Stimulated activated naive CD8-positive, alpha-beta T cell treated with anti-CD3 and anti-CD28 coated beads, Interleukin-15, Interleukin-2, amounts not matched to agents 100 U/mL and 50 U/mL, for 24 hours (primary cell): ENCODE results near the gene AFMID.

Source experiments
- ATAC-seq: fragments of 150-1000 bp; cut with Tn5 transposase; one replicate; pipeline ENCODE4 v1.10.0; 2021
- DNase-seq: peaks from one replicate; pipeline ENCODE4 v3.0.0; 2021

The AFMID gene

DNA sequence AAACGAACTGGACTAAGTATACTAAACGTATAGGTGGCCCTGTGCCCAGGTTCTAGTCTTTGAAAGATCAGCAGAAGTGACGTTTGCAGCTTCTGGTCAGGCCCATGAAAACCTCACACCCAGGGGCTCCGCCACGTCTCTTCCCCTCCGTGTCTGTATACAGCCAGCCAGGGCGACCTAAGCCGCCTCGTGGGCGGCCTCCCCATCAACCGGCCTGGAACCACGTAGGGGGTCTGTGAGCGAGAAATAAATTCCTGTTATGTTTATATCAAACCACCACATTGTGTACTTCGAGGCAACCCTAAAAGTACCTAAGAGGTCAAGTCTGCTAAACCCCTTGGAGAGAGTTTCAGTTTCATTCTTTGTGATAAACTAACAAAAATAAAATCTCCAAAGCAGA, 7.1 kb upstream of the AFMID start:
- DNase-seq = no peak
- ATAC-seq = no peak

DNA sequence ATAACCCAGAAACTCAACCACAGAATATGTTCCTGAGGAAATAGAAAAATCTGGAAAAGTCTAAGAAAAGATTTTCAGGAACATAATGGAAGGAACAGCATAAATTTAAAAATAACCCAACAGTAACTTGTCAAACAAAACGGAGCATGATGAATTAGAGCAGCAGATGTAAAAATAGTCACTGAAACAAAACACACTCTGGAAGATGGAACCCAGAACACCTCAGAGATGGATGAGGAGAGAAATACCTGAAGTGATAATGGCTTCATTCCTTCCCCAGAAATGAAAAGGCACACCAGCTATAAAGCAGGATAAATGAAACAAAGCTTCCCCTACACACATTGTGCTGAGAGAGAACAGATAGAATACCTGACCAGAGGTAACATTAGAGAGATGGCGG, 6.7 kb upstream of the AFMID start:
- no peak for ATAC-seq
- no peak for DNase-seq

DNA sequence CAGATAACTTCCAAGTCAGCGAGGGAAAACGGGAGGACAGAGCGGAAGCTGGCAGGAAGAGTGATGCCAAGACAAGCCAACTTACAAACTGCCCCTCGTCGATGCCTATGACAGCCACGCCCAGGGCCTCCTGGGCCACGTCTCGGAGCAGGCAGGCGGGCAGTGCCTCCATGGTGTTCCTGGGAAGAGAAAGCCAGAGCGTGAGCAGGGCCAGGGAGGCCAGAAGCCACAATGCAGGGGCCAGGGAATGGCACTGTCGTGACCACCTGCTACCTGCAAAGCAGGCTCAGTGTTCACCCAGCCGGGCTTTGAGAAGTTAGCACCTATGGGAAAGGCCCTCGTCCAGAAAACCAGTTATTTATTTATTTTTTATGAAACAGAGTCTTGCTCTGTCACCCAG, 4.7 kb upstream of the AFMID start:
- DNase-seq (no peak), ATAC-seq (no peak)

DNA sequence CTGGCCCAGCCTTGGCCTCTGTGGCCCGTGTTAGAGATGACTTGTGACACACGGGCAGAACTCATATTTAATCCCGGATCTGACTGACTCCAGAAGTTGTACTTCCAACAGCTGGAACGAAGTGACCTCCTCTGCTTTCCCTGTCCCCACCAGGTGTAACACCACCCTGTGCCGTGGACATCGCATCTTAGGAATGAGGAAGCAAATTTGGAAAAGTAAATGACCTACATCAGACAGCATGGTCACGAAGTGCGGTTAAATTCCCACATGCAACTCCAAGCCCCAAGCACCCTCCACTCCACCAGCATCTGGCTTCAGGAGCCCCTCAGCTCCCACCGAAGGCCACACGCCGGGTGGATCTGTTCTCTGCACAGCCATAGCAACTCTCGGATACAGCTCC, 3.2 kb upstream of the AFMID start:
- no peak for DNase-seq
- no peak for ATAC-seq

DNA sequence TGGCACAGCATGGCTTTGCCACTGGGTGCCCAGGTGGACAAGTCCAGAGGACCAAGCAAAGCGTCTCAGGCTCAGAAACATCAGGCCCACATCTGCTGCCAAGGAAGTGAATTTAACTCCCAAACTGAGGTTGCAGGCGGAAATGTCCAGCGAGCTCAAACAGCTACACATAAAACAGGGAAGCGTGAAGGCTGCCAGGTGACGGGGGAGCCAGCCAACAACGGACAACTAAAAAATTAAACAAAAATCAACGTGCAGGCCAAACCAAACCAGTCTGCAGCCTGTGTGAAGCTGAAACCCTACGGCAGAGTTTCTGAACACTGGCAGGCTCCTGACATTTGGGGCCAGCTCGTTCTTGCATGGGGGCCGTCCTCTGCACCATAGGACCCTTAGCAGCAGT, 2.8 kb upstream of the AFMID start:
- no peak for ATAC-seq
- DNase-seq = no peak

DNA sequence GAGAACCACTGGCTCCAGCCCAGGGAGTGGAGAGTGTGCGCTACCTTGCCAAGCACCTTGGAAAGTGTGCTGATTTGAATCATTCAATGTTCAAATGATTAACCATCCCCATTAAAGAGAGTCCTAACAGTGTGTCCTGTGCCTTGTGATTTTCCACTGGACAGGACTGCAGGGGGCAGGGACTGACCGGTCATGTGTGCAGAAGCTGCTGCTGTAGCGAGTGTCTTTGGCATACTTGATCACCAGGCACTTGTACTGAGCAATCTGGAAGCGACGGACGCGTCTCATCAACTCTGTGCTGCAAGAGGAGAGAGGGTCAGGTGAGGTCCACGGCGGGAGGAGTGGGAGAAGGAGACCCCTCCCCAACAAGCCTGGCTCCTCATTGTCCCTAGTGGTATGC, 2.3 kb upstream of the AFMID start:
- DNase-seq = no peak
- ATAC-seq = no peak

DNA sequence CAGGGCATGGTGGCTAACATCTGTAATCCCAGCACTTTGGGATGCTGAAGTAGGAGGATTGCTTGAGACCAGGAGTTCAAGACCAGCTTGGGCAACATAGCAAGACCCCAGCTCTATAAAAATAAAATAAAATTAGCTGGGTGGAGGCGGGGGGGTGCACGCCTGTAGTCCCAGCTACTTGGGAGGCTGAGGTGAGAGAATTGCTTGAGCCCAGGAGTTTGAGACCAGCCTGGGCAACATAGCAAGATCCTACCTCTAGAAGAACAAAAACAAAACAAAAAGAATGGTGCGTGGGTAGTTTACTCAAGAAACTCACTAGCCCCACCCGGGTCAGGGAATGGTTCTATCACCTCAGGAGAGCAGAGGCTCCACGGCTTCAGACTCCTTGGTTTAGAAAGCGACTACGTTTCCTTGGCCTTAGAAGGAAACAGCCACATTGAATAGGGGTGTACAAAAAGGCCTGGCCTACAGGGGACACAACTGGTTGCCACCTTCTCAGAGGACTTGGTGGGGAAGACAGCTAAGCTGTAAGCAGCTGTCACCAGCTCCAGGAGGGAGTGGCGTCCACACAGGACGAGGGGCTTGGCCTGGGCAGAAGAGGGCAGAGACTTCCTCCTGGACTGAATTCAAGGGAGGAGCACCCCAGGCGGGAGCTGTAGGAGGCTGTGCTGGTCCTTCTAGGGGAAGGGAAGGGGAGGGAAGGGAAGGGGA, 1.0 kb upstream of the AFMID start:
- no peak for DNase-seq
- no peak for ATAC-seq

DNA sequence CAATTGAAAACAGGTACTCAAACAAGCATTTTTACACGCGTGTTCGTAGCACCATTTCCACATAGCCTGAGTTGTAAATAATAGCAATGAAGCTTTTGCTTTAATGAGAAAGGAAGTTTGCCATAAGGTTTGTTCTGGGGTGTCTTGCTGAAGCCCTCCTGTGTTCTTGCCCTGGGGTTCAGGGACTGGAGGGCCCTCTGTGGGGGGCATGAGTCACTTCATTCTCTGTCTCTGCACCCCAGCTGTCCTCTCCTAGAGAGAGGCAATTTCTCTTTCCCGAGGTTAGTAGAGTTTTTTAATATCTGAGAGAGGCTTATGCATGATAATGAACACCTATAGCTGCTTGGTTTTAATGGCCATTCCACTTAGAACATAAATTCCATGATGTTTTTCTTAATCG, 9.6 kb downstream of the AFMID start:
- DNase-seq (no peak), ATAC-seq (no peak)

DNA sequence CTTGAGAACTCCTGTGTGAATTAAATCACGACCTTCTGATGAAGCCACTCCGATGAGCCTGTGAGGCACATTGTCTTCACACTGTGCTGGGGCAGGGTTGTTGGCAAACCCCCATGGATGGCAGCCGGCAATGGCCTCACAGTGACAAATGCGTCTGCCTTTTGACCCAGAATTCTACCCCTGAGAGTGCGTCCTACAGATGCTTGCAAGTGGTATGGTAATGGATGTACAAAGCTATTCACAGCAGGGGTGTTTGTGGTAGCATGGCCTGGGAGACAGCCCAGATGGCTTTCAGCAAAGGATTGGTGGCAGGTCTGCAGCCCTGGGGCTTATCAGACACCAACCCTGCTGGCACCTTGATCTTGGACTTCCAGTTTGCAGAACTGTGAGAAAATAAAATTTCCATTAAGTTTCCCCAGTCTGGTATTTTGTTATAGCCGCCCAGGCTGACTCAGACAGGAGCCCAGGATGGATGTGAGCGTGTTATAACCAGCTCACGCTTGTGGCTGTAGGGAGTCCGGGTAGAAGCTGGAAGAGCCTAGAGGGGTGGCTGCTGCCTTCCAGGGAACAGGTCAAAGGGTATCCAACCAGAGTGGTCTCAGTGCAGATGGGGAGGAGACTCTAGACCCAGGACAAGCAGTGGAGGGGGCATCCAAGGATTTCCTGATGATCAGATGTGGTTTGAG, 10.1 kb downstream of the AFMID start:
- ATAC-seq (no peak), DNase-seq (no peak)

DNA sequence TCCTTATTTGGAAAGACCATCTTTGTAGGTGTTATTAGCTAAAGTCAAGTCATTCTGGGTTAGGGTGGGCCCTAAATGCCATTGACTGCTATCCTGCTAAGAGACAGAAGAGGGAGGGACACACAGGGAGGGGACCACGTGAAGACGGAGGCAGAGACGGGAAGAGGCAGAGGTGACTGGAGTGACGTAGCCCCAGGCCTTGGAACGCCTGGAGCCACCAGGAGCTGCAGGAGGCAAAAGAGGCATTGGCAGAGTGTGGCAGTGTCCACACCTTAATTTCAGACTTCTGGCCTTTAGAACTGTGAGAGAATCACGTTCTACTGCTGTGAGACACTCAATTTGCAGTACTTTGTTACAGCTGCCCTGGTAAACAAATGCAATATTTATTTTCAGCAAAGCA, 13.3 kb downstream of the AFMID start:
- ATAC-seq = no peak
- no peak for DNase-seq

DNA sequence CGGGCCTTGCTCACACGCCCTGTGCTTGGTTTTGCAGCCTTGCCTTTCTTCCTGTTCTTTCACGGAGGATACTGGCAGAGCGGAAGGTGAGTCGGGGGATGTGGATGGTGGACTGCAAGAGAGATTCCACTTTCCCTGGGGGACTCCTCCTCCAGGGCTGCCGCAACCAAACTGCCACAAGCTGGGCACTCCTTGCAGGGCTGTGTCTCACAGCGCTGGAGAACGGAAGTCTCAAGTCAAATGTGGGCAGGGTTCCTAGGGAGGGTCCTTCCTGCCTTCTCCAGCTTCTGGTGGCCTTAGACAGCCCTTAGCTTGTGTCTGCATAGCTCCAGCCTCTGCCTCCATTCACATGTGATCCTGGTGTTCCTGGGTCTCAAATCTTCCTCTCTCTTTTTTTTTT, 15.5 kb downstream of the AFMID start:
- DNase-seq = no peak
- ATAC-seq = no peak

DNA sequence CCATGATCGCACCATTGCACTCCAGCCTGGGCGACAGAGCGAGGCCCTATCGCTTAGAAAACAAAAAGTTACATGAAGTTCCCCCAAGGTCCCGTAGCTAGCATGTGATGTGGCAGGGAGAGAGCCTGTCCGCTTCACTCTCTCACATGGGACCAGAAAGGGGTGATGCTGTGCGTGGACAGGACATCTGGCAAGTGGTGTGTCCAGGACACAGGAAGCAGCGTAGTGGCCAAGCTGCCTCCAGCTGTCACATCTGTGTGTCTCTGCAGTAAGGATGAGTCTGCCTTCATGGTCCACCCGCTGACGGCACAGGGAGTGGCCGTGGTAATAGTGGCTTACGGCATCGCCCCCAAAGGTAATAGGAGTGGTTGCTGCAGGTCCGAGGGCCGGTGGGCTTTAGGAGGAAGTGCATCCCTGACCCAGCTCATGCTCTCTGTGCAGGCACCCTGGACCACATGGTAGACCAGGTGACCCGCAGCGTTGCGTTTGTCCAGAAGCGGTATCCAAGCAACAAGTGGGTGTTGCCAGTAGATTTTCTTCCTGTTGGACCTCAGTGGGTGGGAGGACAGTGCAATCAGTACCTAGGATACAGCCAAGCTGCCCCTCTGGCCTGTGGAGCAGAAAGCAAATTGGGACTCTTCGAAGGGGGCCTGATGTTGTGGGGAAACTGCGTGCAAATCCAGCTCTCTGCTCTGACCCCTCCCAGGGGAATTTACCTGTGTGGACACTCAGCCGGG, 17.4 kb downstream of the AFMID start:
- DNase-seq (no peak), ATAC-seq (no peak)

DNA sequence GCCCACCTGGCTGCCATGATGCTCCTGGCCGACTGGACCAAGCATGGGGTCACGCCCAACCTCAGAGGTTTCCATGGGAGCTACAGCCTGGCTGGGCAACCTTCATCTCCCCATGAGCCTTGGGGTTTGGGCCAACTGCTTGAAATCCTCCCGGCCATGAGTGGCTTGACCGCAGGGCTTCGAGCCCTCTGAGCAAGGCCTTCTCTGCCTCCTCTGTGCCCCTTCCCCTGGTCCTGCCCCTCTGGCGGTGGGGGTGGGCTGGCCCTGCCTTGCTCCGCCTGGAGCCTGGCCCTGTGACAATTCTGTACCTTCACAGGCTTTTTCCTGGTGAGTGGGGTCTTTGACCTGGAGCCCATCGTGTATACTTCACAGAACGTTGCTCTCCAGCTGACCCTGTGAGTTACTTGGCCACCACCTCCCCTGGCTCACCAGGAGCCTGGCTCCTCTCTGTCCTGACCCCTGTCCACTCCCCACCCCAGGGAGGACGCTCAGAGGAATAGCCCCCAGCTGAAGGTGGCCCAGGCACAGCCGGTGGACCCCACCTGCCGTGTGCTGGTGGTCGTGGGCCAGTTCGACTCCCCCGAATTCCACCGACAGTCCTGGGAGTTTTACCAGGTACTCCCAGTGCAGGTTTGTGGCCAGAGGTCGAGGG, 18.1 kb downstream of the AFMID start:
- ATAC-seq = no peak

DNA sequence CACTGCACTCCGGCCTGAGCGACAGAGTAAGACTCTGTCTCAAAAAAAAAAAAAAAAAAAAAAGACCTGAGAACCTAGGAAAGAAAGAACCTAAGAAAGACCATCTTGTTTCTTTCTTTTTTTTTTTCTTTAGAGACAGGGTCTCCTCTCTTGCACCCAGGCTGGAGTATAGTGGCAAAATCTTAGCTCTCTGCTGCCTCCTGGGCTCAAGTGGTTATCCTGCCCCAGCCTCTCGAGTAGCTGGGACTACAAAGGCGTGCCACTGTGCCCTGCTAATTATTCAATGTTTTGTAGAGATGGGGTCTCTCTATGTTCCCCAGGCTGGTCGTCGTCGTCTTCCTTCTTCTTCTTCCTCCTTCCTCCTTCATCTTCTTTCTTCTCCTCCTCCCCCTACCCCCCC, 19.1 kb downstream of the AFMID start:
- DNase-seq (no peak), ATAC-seq (no peak)

More for the DNA sequence above, 18.1 kb downstream of the AFMID start:
- no peak for DNase-seq

DNA sequence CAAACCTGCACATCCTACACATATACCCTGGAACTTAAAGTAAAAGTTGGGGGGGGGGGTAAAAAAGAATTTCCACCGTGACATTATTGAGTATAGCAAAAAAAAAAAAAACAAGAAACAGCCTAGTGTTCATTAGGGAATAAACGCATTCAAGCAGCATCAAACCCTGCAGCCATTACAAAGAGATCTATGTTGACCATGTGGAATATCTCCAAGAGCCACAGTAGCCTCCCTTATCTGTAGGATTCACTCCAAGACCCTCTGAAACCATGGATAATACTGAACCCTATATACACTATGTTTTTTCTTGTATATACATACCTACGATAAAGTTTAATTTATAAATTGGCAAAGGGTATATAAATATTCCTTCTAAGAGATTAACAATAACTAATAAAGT, 21.3 kb downstream of the AFMID start:
- no peak for DNase-seq
- ATAC-seq = no peak

DNA sequence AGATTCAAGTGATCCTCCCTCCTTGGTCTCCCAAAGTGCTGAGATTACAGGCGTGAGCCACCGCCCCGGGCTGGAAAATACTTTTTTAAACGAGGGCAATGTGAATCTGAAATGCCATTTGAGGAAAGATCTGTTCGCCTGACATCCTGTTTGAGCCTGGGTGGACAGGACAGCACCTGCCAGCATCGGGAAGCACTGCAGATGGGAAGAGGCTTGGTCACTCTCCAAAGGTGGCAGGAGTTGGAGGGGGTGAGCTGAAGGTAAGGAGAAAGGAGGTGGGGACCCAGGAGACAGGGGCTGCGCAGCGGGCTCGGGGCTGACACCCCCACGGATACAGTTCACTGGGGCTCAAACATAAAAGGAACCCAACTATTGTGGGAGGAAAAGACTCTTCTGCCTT, 22.9 kb downstream of the AFMID start:
- DNase-seq (no peak), ATAC-seq (no peak)

DNA sequence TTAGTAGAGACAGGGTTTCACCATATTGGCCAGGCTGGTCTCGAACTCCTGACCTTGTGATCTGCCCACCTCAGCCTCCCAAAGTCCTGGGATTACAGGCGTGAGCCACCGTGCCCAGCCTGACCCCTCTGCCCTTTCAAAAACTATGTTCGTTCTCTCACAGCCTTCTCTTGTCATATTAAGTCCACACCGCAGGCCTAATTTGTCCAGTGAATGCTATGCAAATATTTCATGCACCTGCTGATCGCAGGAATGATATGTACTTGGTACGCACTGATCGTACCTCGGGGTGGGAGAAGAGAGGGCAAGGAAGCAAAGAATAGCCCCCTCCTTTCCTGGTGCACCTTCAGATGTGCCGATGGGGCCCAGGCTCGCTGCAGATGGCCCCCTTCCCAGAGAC, 23.9 kb downstream of the AFMID start:
- ATAC-seq = no peak
- no peak for DNase-seq

DNA sequence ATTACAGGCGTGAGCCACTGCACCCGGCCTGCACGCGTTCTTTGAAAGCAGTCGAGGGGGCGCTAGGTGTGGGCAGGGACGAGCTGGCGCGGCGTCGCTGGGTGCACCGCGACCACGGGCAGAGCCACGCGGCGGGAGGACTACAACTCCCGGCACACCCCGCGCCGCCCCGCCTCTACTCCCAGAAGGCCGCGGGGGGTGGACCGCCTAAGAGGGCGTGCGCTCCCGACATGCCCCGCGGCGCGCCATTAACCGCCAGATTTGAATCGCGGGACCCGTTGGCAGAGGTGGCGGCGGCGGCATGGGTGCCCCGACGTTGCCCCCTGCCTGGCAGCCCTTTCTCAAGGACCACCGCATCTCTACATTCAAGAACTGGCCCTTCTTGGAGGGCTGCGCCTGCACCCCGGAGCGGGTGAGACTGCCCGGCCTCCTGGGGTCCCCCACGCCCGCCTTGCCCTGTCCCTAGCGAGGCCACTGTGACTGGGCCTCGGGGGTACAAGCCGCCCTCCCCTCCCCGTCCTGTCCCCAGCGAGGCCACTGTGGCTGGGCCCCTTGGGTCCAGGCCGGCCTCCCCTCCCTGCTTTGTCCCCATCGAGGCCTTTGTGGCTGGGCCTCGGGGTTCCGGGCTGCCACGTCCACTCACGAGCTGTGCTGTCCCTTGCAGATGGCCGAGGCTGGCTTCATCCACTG, 27.0 kb downstream of the AFMID start, which contains the start of gene BIRC5:
Gene BIRC5 (plus strand): TSS at position 238 of the 690 bp plus-strand sequence. CDS start 64 bp downstream, at position 302.
- ATAC-seq = peak; percentile 100
- peak; percentile 96 for DNase-seq

DNA sequence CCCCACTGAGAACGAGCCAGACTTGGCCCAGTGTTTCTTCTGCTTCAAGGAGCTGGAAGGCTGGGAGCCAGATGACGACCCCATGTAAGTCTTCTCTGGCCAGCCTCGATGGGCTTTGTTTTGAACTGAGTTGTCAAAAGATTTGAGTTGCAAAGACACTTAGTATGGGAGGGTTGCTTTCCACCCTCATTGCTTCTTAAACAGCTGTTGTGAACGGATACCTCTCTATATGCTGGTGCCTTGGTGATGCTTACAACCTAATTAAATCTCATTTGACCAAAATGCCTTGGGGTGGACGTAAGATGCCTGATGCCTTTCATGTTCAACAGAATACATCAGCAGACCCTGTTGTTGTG, 27.5 kb downstream of the AFMID start:
- DNase-seq = no peak
- no peak for ATAC-seq

DNA sequence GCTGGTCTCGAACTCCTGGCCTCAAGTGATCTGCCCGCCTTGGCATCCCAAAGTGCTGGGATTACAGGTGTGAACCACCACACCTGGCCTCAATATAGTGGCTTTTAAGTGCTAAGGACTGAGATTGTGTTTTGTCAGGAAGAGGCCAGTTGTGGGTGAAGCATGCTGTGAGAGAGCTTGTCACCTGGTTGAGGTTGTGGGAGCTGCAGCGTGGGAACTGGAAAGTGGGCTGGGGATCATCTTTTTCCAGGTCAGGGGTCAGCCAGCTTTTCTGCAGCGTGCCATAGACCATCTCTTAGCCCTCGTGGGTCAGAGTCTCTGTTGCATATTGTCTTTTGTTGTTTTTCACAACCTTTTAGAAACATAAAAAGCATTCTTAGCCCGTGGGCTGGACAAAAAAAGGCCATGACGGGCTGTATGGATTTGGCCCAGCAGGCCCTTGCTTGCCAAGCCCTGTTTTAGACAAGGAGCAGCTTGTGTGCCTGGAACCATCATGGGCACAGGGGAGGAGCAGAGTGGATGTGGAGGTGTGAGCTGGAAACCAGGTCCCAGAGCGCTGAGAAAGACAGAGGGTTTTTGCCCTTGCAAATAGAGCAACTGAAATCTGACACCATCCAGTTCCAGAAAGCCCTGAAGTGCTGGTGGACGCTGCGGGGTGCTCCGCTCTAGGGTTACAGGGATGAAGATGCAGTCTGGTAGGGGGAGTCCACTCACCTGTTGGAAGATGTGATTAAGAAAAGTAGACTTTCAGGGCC, 32.4 kb downstream of the AFMID start:
- ATAC-seq (no peak), DNase-seq (no peak)

DNA sequence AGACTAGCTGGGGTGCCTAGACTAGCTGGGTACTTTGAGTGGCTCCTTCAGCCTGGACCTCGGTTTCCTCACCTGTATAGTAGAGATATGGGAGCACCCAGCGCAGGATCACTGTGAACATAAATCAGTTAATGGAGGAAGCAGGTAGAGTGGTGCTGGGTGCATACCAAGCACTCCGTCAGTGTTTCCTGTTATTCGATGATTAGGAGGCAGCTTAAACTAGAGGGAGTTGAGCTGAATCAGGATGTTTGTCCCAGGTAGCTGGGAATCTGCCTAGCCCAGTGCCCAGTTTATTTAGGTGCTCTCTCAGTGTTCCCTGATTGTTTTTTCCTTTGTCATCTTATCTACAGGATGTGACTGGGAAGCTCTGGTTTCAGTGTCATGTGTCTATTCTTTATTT, 35.9 kb downstream of the AFMID start:
- no peak for ATAC-seq
- DNase-seq = no peak

DNA sequence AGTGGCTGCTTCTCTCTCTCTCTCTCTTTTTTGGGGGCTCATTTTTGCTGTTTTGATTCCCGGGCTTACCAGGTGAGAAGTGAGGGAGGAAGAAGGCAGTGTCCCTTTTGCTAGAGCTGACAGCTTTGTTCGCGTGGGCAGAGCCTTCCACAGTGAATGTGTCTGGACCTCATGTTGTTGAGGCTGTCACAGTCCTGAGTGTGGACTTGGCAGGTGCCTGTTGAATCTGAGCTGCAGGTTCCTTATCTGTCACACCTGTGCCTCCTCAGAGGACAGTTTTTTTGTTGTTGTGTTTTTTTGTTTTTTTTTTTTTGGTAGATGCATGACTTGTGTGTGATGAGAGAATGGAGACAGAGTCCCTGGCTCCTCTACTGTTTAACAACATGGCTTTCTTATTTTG, 36.6 kb downstream of the AFMID start:
- no peak for ATAC-seq
- DNase-seq = no peak
